ENCODE data around the gene GPR17. TPM values are rescaled to one million over a fixed set of nuclear protein-coding genes. Genes with fewer than 3 reads are reported as not detected.

The GPR17 gene
- total RNA-seq, 1 donor from 2014 or later, result 6.4 TPM

GRCh38 chr2:127651971-127652550 lies 6.1 kb downstream of the GPR17 start:
- peak overlapping the region; percentile 97 for H3K27ac Mint-ChIP-seq (ENCODE audit: unreplicated experiment)
- H3K36me3 Mint-ChIP-seq (ENCODE audit: low read depth), result no peaks in the 10 kb centered on the region
- H3K27me3 Mint-ChIP-seq (ENCODE audit: low read depth), result no peaks in the 10 kb centered on the region
- H3K4me3 Mint-ChIP-seq, result peak overlapping the region; percentile 71
- no peak for TF ChIP-seq CTCF (conservative IDR thresholded peaks at IDR 0.05)
- H3K9me3 Mint-ChIP-seq, result no peaks in the 10 kb centered on the region
- peaks cover 42% of the 10 kb centered on the region for H3K4me1 Mint-ChIP-seq
- no peak for DNase-seq (ENCODE audit: low read depth, low spot score)

GRCh38 chr2:127652786-127653357 lies 6.9 kb downstream of the GPR17 start:
- TF ChIP-seq CTCF (conservative IDR thresholded peaks at IDR 0.05), result no peak
- no peak for DNase-seq (ENCODE audit: low read depth, low spot score)
- no peaks in the 10 kb centered on the region for H3K9me3 Mint-ChIP-seq
- no peak overlapping the region for H3K4me3 Mint-ChIP-seq
- H3K27ac Mint-ChIP-seq (ENCODE audit: unreplicated experiment), result peak overlapping the region; percentile 97
- H3K27me3 Mint-ChIP-seq (ENCODE audit: low read depth), result no peaks in the 10 kb centered on the region
- H3K4me1 Mint-ChIP-seq, result peaks cover 37% of the 10 kb centered on the region
- H3K36me3 Mint-ChIP-seq (ENCODE audit: low read depth), result no peaks in the 10 kb centered on the region

- Mint-ChIP-seq H3K4me1 (peaks cover 35% of the 10 kb centered on the region), H3K36me3 (ENCODE audit: low read depth) (no peaks in the 10 kb centered on the region), H3K27ac (ENCODE audit: unreplicated experiment) (peak overlapping the region; percentile 64), H3K27me3 (ENCODE audit: low read depth) (no peaks in the 10 kb centered on the region), H3K9me3 (no peaks in the 10 kb centered on the region), H3K4me3 (no peak overlapping the region)
- DNase-seq (ENCODE audit: low read depth, low spot score), result no peak
- TF ChIP-seq CTCF (conservative IDR thresholded peaks at IDR 0.05), result no peak
Measured at GRCh38 chr2:127653421-127654083, 7.6 kb downstream of the GPR17 start.

- H3K27ac Mint-ChIP-seq (ENCODE audit: unreplicated experiment), result peak overlapping the region; percentile 90
- peaks cover 35% of the 10 kb centered on the region for H3K4me1 Mint-ChIP-seq
- no peak overlapping the region for H3K4me3 Mint-ChIP-seq
- no peak for DNase-seq (ENCODE audit: low read depth, low spot score)
- H3K9me3 Mint-ChIP-seq, result no peaks in the 10 kb centered on the region
- no peak for TF ChIP-seq CTCF (conservative IDR thresholded peaks at IDR 0.05)
- H3K27me3 Mint-ChIP-seq (ENCODE audit: low read depth), result no peaks in the 10 kb centered on the region
- no peaks in the 10 kb centered on the region for H3K36me3 Mint-ChIP-seq (ENCODE audit: low read depth)
Measured at GRCh38 chr2:127654084-127654837, 8.3 kb downstream of the GPR17 start.

GRCh38 chr2:127654838-127655175 lies 8.9 kb downstream of the GPR17 start:
- no peak for DNase-seq (ENCODE audit: low read depth, low spot score)
- Mint-ChIP-seq H3K9me3 (no peaks in the 10 kb centered on the region), H3K27ac (ENCODE audit: unreplicated experiment) (peak overlapping the region; percentile 90), H3K27me3 (ENCODE audit: low read depth) (no peaks in the 10 kb centered on the region), H3K36me3 (ENCODE audit: low read depth) (no peaks in the 10 kb centered on the region), H3K4me1 (peaks cover 30% of the 10 kb centered on the region), H3K4me3 (no peak overlapping the region)
- no peak for TF ChIP-seq CTCF (conservative IDR thresholded peaks at IDR 0.05)
